Dendritic cell treated with granulocyte-macrophage colony-stimulating factor and Interleukin-4, amounts not matched to agents 40 ng/mL and 50 ng/mL, for 4 days (primary cell): ENCODE results near the gene HES5.

ENCODE experiments used
- H3K27ac Mint-ChIP-seq: one replicate; pipeline ENCODE4 v1.8.0; 2022; ENCODE audit warnings: mild to moderate bottlenecking, mixed read lengths
- H3K27me3 Mint-ChIP-seq: one replicate; pipeline ENCODE4 v1.8.0; 2022; ENCODE audit warnings: mild to moderate bottlenecking, mixed read lengths
- H3K36me3 Mint-ChIP-seq: one replicate; pipeline ENCODE4 v1.8.0; 2022; ENCODE audit warnings: low read depth, mixed read lengths
- H3K4me1 Mint-ChIP-seq: one replicate; pipeline ENCODE4 v1.8.0; 2022; ENCODE audit warnings: low read depth, mixed read lengths
- H3K4me3 Mint-ChIP-seq: one replicate; pipeline ENCODE4 v1.8.0; 2022; ENCODE audit warnings: mild to moderate bottlenecking, moderate library complexity, mixed read lengths
- H3K9me3 Mint-ChIP-seq: one replicate; pipeline ENCODE4 v1.8.0; 2022; ENCODE audit warnings: mixed read lengths
- intact Hi-C: fragments of 100-400 bp; cut with micrococcal nuclease; formaldehyde crosslinking; loops from one replicate; pipeline ENCODE4 v1.15.0; 2022

The HES5 gene

DNA sequence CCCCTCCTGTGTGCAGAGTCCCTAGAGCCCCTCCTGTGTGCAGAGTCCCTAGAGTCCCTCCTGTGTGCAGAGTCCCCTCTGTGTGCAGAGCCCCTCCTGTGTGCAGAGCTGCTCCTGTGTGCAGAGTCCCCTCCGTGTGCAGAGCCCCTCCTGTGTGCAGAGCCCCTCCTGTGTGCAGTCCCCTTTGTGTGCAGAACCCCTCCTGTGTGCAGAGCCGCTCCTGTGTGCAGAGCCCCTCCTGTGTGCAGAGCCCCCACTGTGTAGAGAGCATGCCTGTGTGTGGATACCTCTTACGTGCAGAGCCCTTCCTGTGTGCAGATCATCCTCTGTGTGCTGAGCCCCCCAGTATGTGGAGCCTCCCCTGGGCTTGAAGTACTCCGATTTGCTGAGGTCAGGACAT, 8.3 kb upstream of the HES5 start:
- Mint-ChIP-seq H3K27ac (no peak overlapping the region), H3K4me3 (no peak overlapping the region), H3K36me3 (no peaks in the 10 kb centered on the region), H3K9me3 (no peaks in the 10 kb centered on the region), H3K4me1 (no peaks in the 10 kb centered on the region), H3K27me3 (peaks cover 91% of the 10 kb centered on the region)
- intact Hi-C loops, result no loop called here

DNA sequence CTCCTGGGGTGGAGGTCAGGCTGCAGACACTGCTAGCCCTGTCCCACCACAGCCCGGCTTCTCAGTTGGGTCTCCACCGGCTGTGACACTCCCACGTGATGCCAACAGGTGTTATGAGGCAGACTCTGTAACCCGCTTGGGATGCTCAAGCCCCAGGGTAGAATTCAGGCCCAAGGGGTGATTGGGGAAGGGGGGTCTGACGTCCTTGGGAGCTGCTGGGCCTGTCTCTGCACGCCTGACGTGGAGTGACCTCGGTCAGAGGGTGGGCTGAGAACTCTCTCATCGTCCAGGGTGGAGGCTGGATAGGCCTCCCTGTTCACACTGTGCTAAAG, 7.7 kb upstream of the HES5 start:
- H3K4me3 Mint-ChIP-seq, result no peak overlapping the region

DNA sequence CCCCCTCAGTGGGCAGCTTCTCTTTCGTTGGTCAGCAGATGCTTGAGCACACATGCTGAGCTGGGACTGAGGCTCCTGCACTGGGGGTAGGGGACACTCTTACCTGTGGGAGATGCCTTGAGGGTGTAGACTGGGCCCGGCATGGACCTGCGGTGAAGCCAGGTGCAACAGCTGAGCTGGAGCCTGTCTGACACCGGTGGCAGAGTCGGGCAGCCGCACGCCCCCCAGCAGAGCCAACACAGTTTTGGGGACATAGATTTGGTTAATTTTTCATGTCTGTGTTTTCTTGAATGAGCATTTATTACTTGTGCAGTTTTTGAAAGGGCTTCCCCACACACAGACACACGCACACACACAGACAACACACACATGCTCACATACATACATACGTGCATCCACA, 5.9 kb upstream of the HES5 start:
- Mint-ChIP-seq H3K27ac (no peak overlapping the region), H3K27me3 (peaks cover 92% of the 10 kb centered on the region), H3K9me3 (no peaks in the 10 kb centered on the region), H3K36me3 (no peaks in the 10 kb centered on the region), H3K4me1 (peaks cover 1% of the 10 kb centered on the region), H3K4me3 (no peak overlapping the region)
- intact Hi-C loops, result no loop called here

More for the DNA sequence above, 7.7 kb upstream of the HES5 start:
- Mint-ChIP-seq H3K9me3 (no peaks in the 10 kb centered on the region), H3K4me1 (no peaks in the 10 kb centered on the region), H3K27ac (no peak overlapping the region), H3K27me3 (peaks cover 92% of the 10 kb centered on the region), H3K36me3 (no peaks in the 10 kb centered on the region)
- intact Hi-C loops, result no loop called here

DNA sequence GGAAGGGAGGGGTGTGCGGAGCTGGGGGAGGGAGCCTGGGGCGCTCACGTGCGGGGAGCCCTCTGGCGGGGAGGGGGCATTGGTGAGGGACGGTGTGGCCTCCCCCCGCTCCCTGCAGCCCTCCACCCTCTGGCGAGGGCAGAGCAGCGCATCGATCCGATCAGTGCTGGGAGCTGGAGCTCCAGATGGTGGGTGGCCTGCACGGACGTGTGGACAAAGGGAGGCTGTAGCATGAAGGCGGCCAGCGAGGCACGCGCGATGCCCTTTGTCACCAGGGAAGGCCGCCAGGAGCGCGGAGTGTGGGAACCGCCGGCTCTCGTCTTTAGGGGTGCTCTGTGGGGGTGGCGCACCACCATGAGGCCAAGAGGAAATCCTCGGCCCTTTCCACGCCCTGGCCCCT, 5.4 kb upstream of the HES5 start:
- H3K27ac Mint-ChIP-seq, result no peak overlapping the region
- peaks cover 96% of the 10 kb centered on the region for H3K27me3 Mint-ChIP-seq
- peaks cover 5% of the 10 kb centered on the region for H3K4me1 Mint-ChIP-seq
- no peaks in the 10 kb centered on the region for H3K9me3 Mint-ChIP-seq
- no peaks in the 10 kb centered on the region for H3K36me3 Mint-ChIP-seq
- no peak overlapping the region for H3K4me3 Mint-ChIP-seq
- intact Hi-C loops, result no loop called here

DNA sequence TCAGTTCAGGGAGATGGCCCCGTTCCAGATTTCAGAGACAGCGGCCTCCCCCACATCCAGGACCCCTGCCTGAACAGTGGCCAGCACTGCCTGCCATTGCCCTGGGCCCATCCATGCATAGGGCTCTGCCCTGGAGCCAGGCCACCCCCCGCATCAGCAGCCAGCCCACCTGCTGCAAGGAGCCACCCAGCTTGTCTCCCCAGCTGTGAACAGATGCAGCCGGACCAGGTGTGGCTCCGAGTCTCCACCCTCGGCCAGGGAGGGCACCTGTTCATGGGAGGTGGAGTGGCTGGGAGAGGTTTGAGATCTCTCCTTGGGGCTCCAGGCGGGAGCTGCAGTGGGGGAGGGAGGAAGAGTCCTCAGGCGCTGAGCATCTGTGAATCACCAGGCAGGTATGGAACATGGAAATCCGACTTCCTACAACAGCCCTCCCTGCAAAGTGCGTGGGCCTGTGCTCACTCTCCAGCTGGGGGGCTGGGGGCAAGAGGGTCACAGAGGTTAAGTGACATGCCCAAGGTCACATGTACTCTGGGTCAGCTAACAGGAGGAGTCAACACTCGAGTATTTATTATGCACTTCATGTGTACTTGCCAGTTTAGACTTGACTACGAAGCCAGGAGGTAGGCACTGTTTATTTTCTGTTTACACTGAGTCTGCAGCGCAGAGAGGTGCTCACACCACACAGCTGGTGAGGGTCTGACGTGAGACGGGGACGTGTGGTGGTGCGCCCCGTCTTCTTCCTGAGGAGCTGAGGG, 4.8 kb upstream of the HES5 start:
- Mint-ChIP-seq H3K9me3 (no peaks in the 10 kb centered on the region), H3K27ac (no peak overlapping the region), H3K27me3 (peaks cover 95% of the 10 kb centered on the region), H3K4me3 (no peak overlapping the region), H3K4me1 (peaks cover 5% of the 10 kb centered on the region), H3K36me3 (no peaks in the 10 kb centered on the region)
- intact Hi-C loops, result no loop called here

DNA sequence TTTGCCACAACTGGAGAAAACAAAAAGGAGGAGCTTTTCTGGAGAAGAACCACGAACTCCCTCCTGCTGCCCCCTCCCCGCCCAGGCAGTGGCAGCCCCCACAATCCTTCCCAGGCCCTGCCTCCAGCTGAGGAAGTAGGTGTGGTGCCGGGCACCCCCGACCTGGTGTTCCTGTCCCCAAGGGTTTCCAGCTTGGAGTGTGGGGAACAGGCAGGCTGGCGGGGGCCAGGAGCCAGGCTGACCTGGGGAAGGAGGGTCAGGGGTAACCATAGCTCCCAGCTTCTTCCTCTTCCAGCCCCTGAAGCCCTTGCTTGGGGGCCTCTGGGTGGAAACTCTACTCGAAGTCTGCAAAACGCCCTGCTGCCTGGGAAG, 4.2 kb upstream of the HES5 start:
- Mint-ChIP-seq H3K36me3 (no peaks in the 10 kb centered on the region), H3K9me3 (no peaks in the 10 kb centered on the region), H3K4me1 (peaks cover 5% of the 10 kb centered on the region), H3K27ac (no peak overlapping the region), H3K4me3 (no peak overlapping the region), H3K27me3 (peaks cover 95% of the 10 kb centered on the region)
- intact Hi-C loops, result no loop called here

DNA sequence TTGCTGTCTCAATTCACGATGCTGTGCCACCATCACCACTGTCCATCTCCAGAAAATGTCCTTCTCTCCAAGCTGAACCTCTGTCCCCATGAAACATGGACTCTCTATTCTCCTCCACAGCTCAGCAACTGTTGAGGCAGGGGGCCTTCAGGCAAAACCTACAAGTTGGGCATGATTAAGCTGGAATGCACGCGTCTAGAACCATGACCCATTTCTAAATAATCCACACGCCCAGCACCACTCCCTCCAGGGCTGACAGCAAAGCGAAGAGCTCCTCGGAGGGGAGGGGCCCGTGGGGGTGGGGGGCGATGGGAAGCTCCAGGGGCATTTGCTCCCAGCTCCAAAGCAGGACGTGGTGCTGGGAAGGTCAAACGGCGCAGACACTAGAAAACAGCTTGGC, 3.3 kb upstream of the HES5 start:
- no peaks in the 10 kb centered on the region for H3K36me3 Mint-ChIP-seq
- H3K27ac Mint-ChIP-seq, result no peak overlapping the region
- intact Hi-C loops, result no loop called here
- H3K4me1 Mint-ChIP-seq, result peaks cover 5% of the 10 kb centered on the region
- H3K4me3 Mint-ChIP-seq, result no peak overlapping the region
- H3K27me3 Mint-ChIP-seq, result peaks cover 93% of the 10 kb centered on the region
- no peaks in the 10 kb centered on the region for H3K9me3 Mint-ChIP-seq

DNA sequence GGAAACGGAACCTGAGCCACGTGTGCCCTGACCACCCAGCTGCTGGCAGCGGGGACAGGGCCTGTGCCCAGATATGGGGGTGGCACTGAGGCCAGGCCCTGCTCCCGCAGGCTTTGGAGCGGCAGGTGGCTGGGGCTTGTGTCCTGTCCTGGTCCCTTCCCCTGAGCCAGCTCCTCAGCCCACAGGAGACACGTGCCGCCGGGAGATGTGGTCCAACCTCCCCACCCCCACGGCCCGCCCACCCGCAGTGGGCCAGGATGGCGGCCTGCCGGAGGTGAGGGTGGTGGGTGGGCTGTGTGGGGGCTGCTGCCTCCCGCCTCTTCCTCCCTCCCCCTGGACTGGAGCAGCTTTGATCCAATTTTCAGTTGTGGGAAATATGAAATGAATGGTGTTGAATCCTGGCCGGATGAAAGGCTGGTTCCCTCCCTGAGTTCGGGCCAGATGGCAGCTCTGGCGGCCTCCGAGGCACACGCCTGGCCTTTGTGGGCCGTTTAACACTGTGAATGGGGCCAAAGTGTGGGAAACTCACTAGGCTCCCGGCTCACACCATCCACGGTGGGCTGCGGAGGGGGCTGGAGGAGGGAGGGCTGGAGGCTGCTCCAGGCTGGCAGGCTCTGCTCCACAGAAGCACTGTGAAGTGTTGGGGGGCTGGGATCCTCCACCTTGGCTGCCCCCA, 2.6 kb upstream of the HES5 start:
- no peak overlapping the region for H3K4me3 Mint-ChIP-seq
- no peak overlapping the region for H3K27ac Mint-ChIP-seq
- peaks cover 5% of the 10 kb centered on the region for H3K4me1 Mint-ChIP-seq
- intact Hi-C loops, result no loop called here
- no peaks in the 10 kb centered on the region for H3K9me3 Mint-ChIP-seq
- H3K27me3 Mint-ChIP-seq, result peaks cover 93% of the 10 kb centered on the region
- no peaks in the 10 kb centered on the region for H3K36me3 Mint-ChIP-seq

DNA sequence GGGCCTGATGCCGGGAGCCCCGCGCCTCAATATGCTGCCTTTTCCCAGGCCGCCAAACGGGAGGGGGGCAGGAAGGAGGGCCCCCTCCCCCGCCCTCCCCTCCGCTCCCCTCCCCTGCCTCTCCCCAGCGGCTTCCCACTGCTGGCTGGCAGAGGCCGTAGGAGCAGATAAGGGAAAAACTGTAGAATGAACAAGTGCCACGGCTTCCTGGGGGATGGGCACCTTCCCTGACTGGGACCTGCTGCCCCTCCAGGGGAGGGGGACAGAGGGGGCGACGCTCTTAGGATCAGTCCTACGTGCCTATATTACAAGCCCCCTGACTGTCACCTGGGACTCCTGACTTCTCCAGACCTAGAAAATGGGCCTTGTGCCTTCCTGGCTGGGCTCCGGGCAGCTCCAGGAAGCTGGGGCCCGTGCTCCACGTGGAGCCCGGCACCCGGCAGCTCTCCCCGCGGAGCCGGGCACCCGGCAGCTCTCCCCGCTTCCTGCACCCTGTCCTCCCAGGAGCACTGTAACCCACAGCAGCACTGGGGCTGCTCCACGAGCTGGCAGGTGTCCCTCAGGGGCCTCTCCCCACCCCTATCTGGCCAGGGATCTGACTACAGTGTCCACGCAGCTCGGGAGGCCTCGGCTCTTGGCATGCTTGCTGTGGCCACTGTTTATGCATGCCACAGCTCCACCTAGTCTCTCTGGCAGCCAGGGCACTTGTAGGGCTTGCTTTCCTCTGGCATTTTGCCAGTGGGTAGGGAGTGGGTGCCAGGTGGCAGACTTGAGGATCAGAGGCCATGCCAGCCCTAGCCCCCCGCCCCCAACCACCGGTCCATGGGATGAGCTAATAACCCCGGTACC, 674 bp upstream of the HES5 start:
- Mint-ChIP-seq H3K27me3 (peaks cover 87% of the 10 kb centered on the region), H3K9me3 (no peaks in the 10 kb centered on the region), H3K36me3 (no peaks in the 10 kb centered on the region), H3K4me1 (peaks cover 14% of the 10 kb centered on the region), H3K27ac (no peak overlapping the region), H3K4me3 (no peak overlapping the region)
- intact Hi-C loops, result no loop called here

DNA sequence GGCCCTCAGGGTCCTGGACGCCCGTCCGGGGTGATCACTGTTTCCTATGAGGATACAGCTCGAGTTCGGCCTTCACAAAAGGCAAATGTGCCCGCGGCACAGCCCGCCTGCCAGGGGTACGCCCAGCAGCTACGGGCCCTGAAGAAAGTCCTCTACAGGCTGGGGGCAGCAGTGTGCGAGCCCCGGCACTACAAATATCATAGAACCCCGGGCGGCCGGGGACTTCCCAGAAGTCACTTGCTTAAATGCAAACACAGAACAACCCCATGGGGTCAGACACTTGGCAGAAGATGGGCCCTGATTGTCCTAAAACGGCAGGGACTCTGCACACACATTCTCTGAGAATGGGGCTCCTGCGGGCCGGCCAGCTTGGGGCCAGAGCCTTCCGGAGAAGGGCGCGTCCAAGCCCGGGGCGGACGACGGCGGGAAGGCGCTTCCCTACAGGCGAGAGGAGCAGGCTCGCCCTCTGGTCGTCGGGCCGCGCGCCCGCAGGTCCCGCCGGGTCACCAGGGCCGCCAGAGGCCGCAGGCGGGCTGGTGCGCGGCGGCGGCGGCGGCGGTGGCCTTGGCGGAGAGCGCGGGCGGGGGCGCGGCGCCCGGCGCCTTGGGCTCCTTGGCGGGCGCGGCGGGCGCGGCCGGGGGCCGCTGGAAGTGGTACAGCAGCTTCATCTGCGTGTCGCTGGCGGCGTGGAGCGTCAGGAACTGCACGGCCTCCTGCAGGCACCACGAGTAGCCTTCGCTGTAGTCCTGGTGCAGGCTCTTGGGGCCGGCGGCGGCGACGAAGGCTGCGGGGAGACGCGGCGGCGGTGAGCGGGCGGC, 888 bp downstream of the HES5 start:
- peak overlapping the region; percentile 57 for H3K4me3 Mint-ChIP-seq
- H3K27me3 Mint-ChIP-seq, result peaks cover 71% of the 10 kb centered on the region
- H3K36me3 Mint-ChIP-seq, result peaks cover 11% of the 10 kb centered on the region
- H3K4me1 Mint-ChIP-seq, result peaks cover 27% of the 10 kb centered on the region
- intact Hi-C loops, result loop anchor here (10.0 kb wide), 1 partner anchor 116 kb away; no protein-coding TSS in a partner anchor
- peak overlapping the region; percentile 34 for H3K27ac Mint-ChIP-seq
- no peaks in the 10 kb centered on the region for H3K9me3 Mint-ChIP-seq

DNA sequence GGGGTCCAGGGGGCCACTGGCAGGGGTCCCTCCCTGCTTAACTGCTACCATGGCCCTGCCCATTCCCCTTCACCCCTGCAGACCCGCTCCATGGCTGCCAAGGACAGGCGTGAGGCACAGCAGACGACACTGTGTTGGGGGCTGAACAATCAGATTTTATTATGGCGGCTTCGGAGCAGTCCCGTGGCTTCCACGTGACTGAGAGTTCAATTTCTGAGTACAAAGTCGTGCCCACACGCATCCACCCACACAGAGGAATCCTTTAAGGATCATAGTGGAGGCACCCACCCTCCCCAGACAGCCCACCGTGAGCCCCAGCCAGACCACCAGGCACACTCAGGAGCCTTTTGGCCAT, 1.5 kb downstream of the HES5 start:
- peak overlapping the region; percentile 34 for H3K27ac Mint-ChIP-seq
- peaks cover 33% of the 10 kb centered on the region for H3K4me1 Mint-ChIP-seq
- H3K9me3 Mint-ChIP-seq, result no peaks in the 10 kb centered on the region
- H3K36me3 Mint-ChIP-seq, result peaks cover 16% of the 10 kb centered on the region
- peaks cover 66% of the 10 kb centered on the region for H3K27me3 Mint-ChIP-seq
- H3K4me3 Mint-ChIP-seq, result no peak overlapping the region
- intact Hi-C loops, result loop anchor here (10.0 kb wide), 1 partner anchor 116 kb away; no protein-coding TSS in a partner anchor

DNA sequence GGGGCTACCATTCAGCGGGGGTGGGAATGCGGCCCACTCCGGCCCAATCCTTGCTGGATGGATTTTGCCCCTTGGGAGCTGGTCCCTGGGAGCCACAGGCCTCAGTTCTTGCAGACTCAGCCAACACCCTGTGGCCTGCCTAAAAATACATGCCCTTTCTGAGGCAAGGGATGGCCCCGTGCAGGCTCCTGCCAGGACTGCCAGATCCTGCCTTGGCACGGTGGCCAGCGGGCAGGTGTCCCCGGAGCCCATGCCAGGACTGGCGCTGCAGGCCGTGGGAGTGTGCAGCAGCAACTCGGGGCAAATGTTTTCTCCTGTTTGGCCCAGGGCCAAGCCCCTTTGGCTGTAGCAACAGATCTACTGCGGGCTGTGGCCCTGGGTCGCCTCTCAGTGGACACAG, 2.0 kb downstream of the HES5 start:
- no peak overlapping the region for H3K4me3 Mint-ChIP-seq
- H3K36me3 Mint-ChIP-seq, result peaks cover 20% of the 10 kb centered on the region
- intact Hi-C loops, result loop anchor here (10.0 kb wide), 1 partner anchor 117 kb away; no protein-coding TSS in a partner anchor
- peaks cover 34% of the 10 kb centered on the region for H3K4me1 Mint-ChIP-seq
- no peak overlapping the region for H3K27ac Mint-ChIP-seq
- no peaks in the 10 kb centered on the region for H3K9me3 Mint-ChIP-seq
- H3K27me3 Mint-ChIP-seq, result peaks cover 60% of the 10 kb centered on the region

DNA sequence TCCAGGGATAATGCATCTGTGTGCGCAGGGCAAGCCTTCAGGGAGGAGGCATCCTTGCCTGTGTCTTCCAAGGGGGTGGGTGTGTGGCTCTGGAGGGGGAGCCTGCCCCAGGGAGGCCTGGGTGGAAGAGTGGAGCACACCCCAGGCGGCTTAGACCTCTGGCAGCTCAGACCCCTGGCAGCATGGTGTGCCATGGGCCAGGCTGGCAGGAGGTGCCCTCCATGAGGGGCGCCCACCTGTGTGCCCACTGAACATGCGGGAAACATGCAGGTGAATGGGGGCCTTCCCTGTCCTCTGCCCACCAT, 2.6 kb downstream of the HES5 start:
- Mint-ChIP-seq H3K4me3 (no peak overlapping the region), H3K36me3 (peaks cover 26% of the 10 kb centered on the region)

More for the DNA sequence above, 2.6 kb downstream of the HES5 start:
- peaks cover 38% of the 10 kb centered on the region for H3K4me1 Mint-ChIP-seq
- intact Hi-C loops, result loop anchor here (10.0 kb wide), 1 partner anchor 117 kb away; no protein-coding TSS in a partner anchor
- peaks cover 55% of the 10 kb centered on the region for H3K27me3 Mint-ChIP-seq
- H3K9me3 Mint-ChIP-seq, result no peaks in the 10 kb centered on the region
- H3K27ac Mint-ChIP-seq, result no peak overlapping the region
